Mesendoderm (in vitro differentiated cells): ENCODE measurements around the gene ARID2.

Experiments
- DNase-seq: peaks from one replicate; pipeline ENCODE4 v3.0.0; 2013
- H2AK5ac ChIP-seq: 2 replicates; pipeline ENCODE4 v1.6.1; 2013; ENCODE audit warnings: low read length, inconsistent platforms
- H2BK120ac ChIP-seq: 2 replicates; pipeline ENCODE4 v1.6.1; 2013; ENCODE audit warnings: low read depth, mild to moderate bottlenecking, low read length, moderate library complexity, mixed read lengths
- H2BK15ac ChIP-seq: replicated peaks from 2 replicates; pipeline ENCODE4 v1.6.1; 2013; ENCODE audit warnings: low read depth, mild to moderate bottlenecking, moderate library complexity
- H2BK5ac ChIP-seq: 2 replicates; pipeline ENCODE4 v1.6.1; 2013; ENCODE audit warnings: low read length, inconsistent platforms
- H3K18ac ChIP-seq: 2 replicates; pipeline ENCODE4 v1.6.1; 2013; ENCODE audit warnings: mild to moderate bottlenecking, low read length, mixed read lengths
- H3K23ac ChIP-seq: one replicate; pipeline ENCODE4 v1.6.1; 2013; ENCODE audit warnings: low read length
- H3K27ac ChIP-seq: 2 replicates; pipeline ENCODE4 v1.5.1; 2013; ENCODE audit warnings: low read depth, mild to moderate bottlenecking, inconsistent platforms, low read length, moderate library complexity
- H3K27me3 ChIP-seq: 2 replicates; pipeline ENCODE4 v1.6.1; 2013; ENCODE audit warnings: low read length, control low read depth, mild to moderate bottlenecking, inconsistent platforms; ENCODE audit not compliant: insufficient read depth, poor library complexity
- H3K36me3 ChIP-seq: 2 replicates; pipeline ENCODE4 v1.6.1; 2013; ENCODE audit warnings: low read length, inconsistent platforms; ENCODE audit not compliant: control insufficient read depth, insufficient read depth
- H3K4ac ChIP-seq: one replicate; pipeline ENCODE4 v1.6.1; 2013; ENCODE audit warnings: low read depth, mild to moderate bottlenecking, low read length, moderate library complexity
- H3K4me1 ChIP-seq: 2 replicates; pipeline ENCODE4 v1.6.1; 2013; ENCODE audit warnings: low read depth, low read length, inconsistent platforms; ENCODE audit not compliant: control insufficient read depth
- H3K4me2 ChIP-seq: 2 replicates; pipeline ENCODE4 v1.6.1; 2013; ENCODE audit warnings: low read length
- H3K4me3 ChIP-seq: 2 replicates; pipeline ENCODE4 v1.5.1; 2013; ENCODE audit warnings: mild to moderate bottlenecking, low read length
- H3K56ac ChIP-seq: one replicate; pipeline ENCODE4 v1.6.1; 2013; ENCODE audit warnings: low read length
- H3K79me1 ChIP-seq: 2 replicates; pipeline ENCODE4 v1.6.1; 2013; ENCODE audit warnings: low read length, inconsistent platforms
- H3K79me2 ChIP-seq: 2 replicates; pipeline ENCODE4 v1.6.1; 2013; ENCODE audit warnings: mild to moderate bottlenecking, low read length; ENCODE audit not compliant: control insufficient read depth, insufficient read depth
- H3K9ac ChIP-seq: 2 replicates; pipeline ENCODE4 v1.6.1; 2013; ENCODE audit warnings: low read length, inconsistent platforms
- H4K5ac ChIP-seq: one replicate; pipeline ENCODE4 v1.6.1; 2013; ENCODE audit warnings: low read length
- H4K8ac ChIP-seq: one replicate; pipeline ENCODE4 v1.6.1; 2013; ENCODE audit warnings: low read depth, mild to moderate bottlenecking, control low read depth, low read length, moderate library complexity
- WGBS: extraction: QIAGEN DNeasy Blood & Tissue Kit; methylation state at CpG from one replicate; pipeline ENCODE4 v1.1.7; 2013; ENCODE audit warnings: low lambda C conversion rate, missing lambda C conversion rate; ENCODE audit not compliant: insufficient coverage; ENCODE audit errors: extremely low coverage; 5-methylcytosine and 5-hydroxymethylcytosine counted together

The ARID2 gene

GRCh38 chr12:45789025-45789424, 59.5 kb downstream of the ARID2 start:
- H2BK120ac ChIP-seq, result no peak overlapping the region
- no peak overlapping the region for H4K5ac ChIP-seq
- H4K8ac ChIP-seq, result no peak overlapping the region
- peaks cover 3% of the 10 kb centered on the region for H3K79me1 ChIP-seq
- H3K9ac ChIP-seq, result no peak overlapping the region
- no peaks in the 10 kb centered on the region for H3K36me3 ChIP-seq
- no peak overlapping the region for H2AK5ac ChIP-seq
- no peak overlapping the region for H3K23ac ChIP-seq
- H3K56ac ChIP-seq, result no peak overlapping the region
- no peak overlapping the region for H3K4me2 ChIP-seq
- no peaks in the 10 kb centered on the region for H3K4me1 ChIP-seq
- no peak for DNase-seq
- H3K79me2 ChIP-seq, result peaks cover 3% of the 10 kb centered on the region
- no peak overlapping the region for H3K4me3 ChIP-seq
- no peaks in the 10 kb centered on the region for H3K27me3 ChIP-seq
- H3K18ac ChIP-seq, result no peak overlapping the region
- no peak overlapping the region for H2BK15ac ChIP-seq
- H2BK5ac ChIP-seq, result no peak overlapping the region
- no peak overlapping the region for H3K4ac ChIP-seq
- no peak overlapping the region for H3K27ac ChIP-seq

- Histone ChIP-seq H4K5ac (no peak overlapping the region), H3K36me3 (no peaks in the 10 kb centered on the region), H3K18ac (no peak overlapping the region), H3K4me2 (no peak overlapping the region), H3K56ac (no peak overlapping the region), H3K27ac (no peak overlapping the region), H3K79me2 (peaks cover 3% of the 10 kb centered on the region), H2BK120ac (no peak overlapping the region), H3K4me3 (no peak overlapping the region), H3K4ac (no peak overlapping the region), H2BK5ac (no peak overlapping the region), H2AK5ac (no peak overlapping the region), H2BK15ac (no peak overlapping the region), H3K4me1 (no peaks in the 10 kb centered on the region), H3K27me3 (no peaks in the 10 kb centered on the region), H4K8ac (no peak overlapping the region), H3K9ac (no peak overlapping the region), H3K23ac (no peak overlapping the region), H3K79me1 (peaks cover 4% of the 10 kb centered on the region)
- WGBS, result no CpG with 5 or more reads among the region's 5 CpGs
- peak; percentile 37 for DNase-seq
Measured at GRCh38 chr12:45794422-45794821, 64.9 kb downstream of the ARID2 start.

GRCh38 chr12:45801625-45802024, 72.1 kb downstream of the ARID2 start:
- WGBS, result no CpG with 5 or more reads among the region's 2 CpGs
- no peak overlapping the region for H3K27ac ChIP-seq
- H3K36me3 ChIP-seq, result no peaks in the 10 kb centered on the region
- no peak overlapping the region for H2AK5ac ChIP-seq
- H3K79me1 ChIP-seq, result no peaks in the 10 kb centered on the region
- no peaks in the 10 kb centered on the region for H3K27me3 ChIP-seq
- no peak overlapping the region for H3K4me2 ChIP-seq
- no peak overlapping the region for H4K8ac ChIP-seq
- H3K79me2 ChIP-seq, result peaks cover 3% of the 10 kb centered on the region
- DNase-seq, result no peak
- H2BK5ac ChIP-seq, result no peak overlapping the region
- no peak overlapping the region for H4K5ac ChIP-seq
- no peak overlapping the region for H3K4me3 ChIP-seq
- no peak overlapping the region for H3K56ac ChIP-seq
- H3K4me1 ChIP-seq, result no peaks in the 10 kb centered on the region
- no peak overlapping the region for H2BK120ac ChIP-seq
- H3K18ac ChIP-seq, result no peak overlapping the region
- no peak overlapping the region for H2BK15ac ChIP-seq
- H3K4ac ChIP-seq, result no peak overlapping the region
- H3K9ac ChIP-seq, result no peak overlapping the region
- H3K23ac ChIP-seq, result no peak overlapping the region

- Histone ChIP-seq H3K27ac (no peak overlapping the region), H3K4ac (no peak overlapping the region), H2AK5ac (no peak overlapping the region), H4K8ac (no peak overlapping the region), H3K79me1 (no peaks in the 10 kb centered on the region), H3K79me2 (peaks cover 3% of the 10 kb centered on the region), H3K9ac (no peak overlapping the region), H3K56ac (no peak overlapping the region), H3K4me1 (no peaks in the 10 kb centered on the region), H2BK15ac (no peak overlapping the region), H3K27me3 (no peaks in the 10 kb centered on the region), H4K5ac (no peak overlapping the region), H2BK120ac (no peak overlapping the region), H3K23ac (no peak overlapping the region), H3K36me3 (no peaks in the 10 kb centered on the region), H3K18ac (no peak overlapping the region), H2BK5ac (no peak overlapping the region), H3K4me2 (no peak overlapping the region), H3K4me3 (no peak overlapping the region)
- no peak for DNase-seq
Measured at GRCh38 chr12:45803111-45803510, 73.6 kb downstream of the ARID2 start.

GRCh38 chr12:45816652-45817051, 87.1 kb downstream of the ARID2 start:
- Histone ChIP-seq H2BK120ac (no peak overlapping the region), H2BK5ac (no peak overlapping the region), H3K4me1 (no peaks in the 10 kb centered on the region), H3K4me2 (no peak overlapping the region), H3K27me3 (no peaks in the 10 kb centered on the region), H2BK15ac (no peak overlapping the region), H3K79me1 (peaks cover 2% of the 10 kb centered on the region), H3K79me2 (no peaks in the 10 kb centered on the region), H2AK5ac (no peak overlapping the region), H3K27ac (no peak overlapping the region), H4K5ac (no peak overlapping the region), H3K23ac (no peak overlapping the region), H3K56ac (no peak overlapping the region), H3K4ac (no peak overlapping the region), H3K9ac (no peak overlapping the region), H3K18ac (no peak overlapping the region), H3K4me3 (no peak overlapping the region), H4K8ac (no peak overlapping the region), H3K36me3 (no peaks in the 10 kb centered on the region)
- no CpG with 5 or more reads among the region's 1 CpG for WGBS
- DNase-seq, result no peak

GRCh38 chr12:45827974-45828373, 98.5 kb downstream of the ARID2 start:
- Histone ChIP-seq H3K36me3 (no peaks in the 10 kb centered on the region), H4K5ac (no peak overlapping the region), H2BK120ac (no peak overlapping the region), H2BK5ac (no peak overlapping the region), H3K79me1 (no peaks in the 10 kb centered on the region), H3K27ac (no peak overlapping the region), H3K4me3 (no peak overlapping the region), H2AK5ac (no peak overlapping the region), H3K18ac (no peak overlapping the region), H3K4me2 (no peak overlapping the region), H3K56ac (no peak overlapping the region), H3K4me1 (no peaks in the 10 kb centered on the region), H3K23ac (no peak overlapping the region), H3K79me2 (no peaks in the 10 kb centered on the region), H3K27me3 (no peaks in the 10 kb centered on the region), H3K9ac (no peak overlapping the region), H2BK15ac (no peak overlapping the region), H4K8ac (no peak overlapping the region), H3K4ac (no peak overlapping the region)
- whole genome bisulfite sequencing, result no CpG with 5 or more reads among the region's 3 CpGs
- DNase-seq, result no peak
